ENCODE data around the gene NCDN. TPM values are rescaled to one million over a fixed set of nuclear protein-coding genes. Genes with fewer than 3 reads are reported as not detected.

The NCDN gene
- total RNA-seq, 1 donor from 2014 or later, result 21.6 TPM

DNA sequence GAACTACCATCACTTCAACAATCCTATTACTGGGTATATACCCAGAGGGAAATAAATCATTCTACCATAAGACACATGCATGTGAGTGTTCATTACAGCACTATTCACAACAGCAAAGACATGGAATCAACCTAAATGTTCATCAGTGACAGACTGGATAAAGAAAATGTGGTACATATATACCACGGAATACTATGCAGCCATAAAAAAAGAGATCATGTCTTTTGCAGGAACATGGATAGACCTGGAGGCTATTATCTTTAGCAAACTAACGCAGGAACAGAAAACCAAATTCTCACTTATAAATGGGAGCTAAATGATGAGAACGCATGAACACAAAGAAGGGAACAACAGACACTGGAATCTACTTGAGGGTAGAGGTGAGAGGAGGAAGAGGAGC, 39.4 kb upstream of the NCDN start:
- no peaks in the 10 kb centered on the region for H3K4me1 Mint-ChIP-seq (ENCODE audit: unreplicated experiment)
- TF ChIP-seq, protein P1, sequence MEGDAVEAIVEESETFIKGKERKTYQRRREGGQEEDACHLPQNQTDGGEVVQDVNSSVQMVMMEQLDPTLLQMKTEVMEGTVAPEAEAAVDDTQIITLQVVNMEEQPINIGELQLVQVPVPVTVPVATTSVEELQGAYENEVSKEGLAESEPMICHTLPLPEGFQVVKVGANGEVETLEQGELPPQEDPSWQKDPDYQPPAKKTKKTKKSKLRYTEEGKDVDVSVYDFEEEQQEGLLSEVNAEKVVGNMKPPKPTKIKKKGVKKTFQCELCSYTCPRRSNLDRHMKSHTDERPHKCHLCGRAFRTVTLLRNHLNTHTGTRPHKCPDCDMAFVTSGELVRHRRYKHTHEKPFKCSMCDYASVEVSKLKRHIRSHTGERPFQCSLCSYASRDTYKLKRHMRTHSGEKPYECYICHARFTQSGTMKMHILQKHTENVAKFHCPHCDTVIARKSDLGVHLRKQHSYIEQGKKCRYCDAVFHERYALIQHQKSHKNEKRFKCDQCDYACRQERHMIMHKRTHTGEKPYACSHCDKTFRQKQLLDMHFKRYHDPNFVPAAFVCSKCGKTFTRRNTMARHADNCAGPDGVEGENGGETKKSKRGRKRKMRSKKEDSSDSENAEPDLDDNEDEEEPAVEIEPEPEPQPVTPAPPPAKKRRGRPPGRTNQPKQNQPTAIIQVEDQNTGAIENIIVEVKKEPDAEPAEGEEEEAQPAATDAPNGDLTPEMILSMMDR (IDR thresholded peaks at IDR 0.05; ENCODE audit: unreplicated experiment), result no peak
- H3K27me3 Mint-ChIP-seq (ENCODE audit: unreplicated experiment), result no peaks in the 10 kb centered on the region
- H3K9me3 Mint-ChIP-seq (ENCODE audit: unreplicated experiment), result no peaks in the 10 kb centered on the region
- DNase-seq (ENCODE audit: low spot score), result no peak
- H3K27ac Mint-ChIP-seq (ENCODE audit: unreplicated experiment), result no peak overlapping the region
- H3K4me3 Mint-ChIP-seq (ENCODE audit: unreplicated experiment), result no peak overlapping the region
- peaks cover 11% of the 10 kb centered on the region for H3K36me3 Mint-ChIP-seq (ENCODE audit: low read depth, unreplicated experiment)

DNA sequence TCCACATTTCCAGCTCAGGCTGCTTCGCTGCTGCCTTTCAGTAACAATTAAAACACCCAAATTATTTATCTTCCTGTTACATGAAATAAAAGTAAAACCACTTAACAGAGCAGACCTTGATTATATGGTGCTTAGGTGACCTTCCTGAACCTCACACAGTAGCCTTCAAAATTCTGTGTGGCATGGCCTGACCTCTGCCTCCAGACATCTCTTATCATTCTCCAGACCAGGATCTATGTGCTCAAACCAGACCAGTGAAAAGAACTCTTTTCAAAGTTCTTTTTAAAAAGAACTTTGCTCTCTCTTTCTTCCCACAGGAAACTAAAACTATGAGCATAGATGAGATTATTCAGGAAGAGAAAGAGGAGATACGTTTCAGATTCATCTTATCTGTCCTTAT, 38.2 kb upstream of the NCDN start:
- H3K27ac Mint-ChIP-seq (ENCODE audit: unreplicated experiment), result no peak overlapping the region
- TF ChIP-seq, protein P1 (IDR thresholded peaks at IDR 0.05; ENCODE audit: unreplicated experiment), result no peak
- no peaks in the 10 kb centered on the region for H3K27me3 Mint-ChIP-seq (ENCODE audit: unreplicated experiment)
- no peaks in the 10 kb centered on the region for H3K4me1 Mint-ChIP-seq (ENCODE audit: unreplicated experiment)
- H3K36me3 Mint-ChIP-seq (ENCODE audit: low read depth, unreplicated experiment), result peaks cover 14% of the 10 kb centered on the region
- no peak for DNase-seq (ENCODE audit: low spot score)
- no peak overlapping the region for H3K4me3 Mint-ChIP-seq (ENCODE audit: unreplicated experiment)
- no peaks in the 10 kb centered on the region for H3K9me3 Mint-ChIP-seq (ENCODE audit: unreplicated experiment)

DNA sequence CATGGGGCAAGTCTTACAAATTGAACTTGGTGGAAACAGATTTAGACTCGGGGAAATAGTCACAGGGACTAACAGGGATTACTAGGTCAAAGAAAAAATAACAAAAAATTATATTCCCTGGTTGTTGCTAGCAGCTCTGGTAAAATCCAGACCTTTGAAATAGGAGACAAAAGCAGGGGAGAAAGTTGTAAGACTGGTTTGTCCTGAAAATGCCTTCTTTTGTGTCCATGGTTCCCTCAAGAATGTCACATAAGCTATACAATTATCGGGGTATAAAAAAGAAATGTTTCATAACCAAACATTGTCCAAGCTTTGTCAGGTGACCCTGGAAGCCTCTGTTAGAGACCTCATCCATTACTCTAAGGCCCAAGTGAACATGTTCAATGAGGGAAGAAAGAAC, 33.5 kb upstream of the NCDN start:
- no peak overlapping the region for H3K27ac Mint-ChIP-seq (ENCODE audit: unreplicated experiment)

DNA sequence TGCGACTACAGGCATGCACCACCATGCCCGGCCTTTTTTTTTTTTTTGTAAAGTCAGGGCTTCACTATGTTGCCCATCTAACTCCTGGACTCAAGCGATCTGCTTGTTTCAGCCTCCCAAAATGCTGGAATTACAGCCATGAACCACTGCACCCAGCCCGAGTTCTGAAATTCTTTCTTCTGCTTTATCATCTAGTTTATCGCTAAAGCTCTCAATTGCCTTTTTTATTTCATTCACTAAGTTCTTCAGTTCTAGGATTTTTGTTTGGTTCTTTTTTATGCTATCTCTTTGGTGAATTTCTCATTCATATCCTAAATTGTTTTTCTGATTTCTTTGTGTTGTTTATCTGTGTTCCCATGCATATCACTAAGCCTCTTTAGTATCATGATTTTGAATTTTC, 27.4 kb upstream of the NCDN start:
- no peak for DNase-seq (ENCODE audit: low spot score)
- peaks cover 5% of the 10 kb centered on the region for H3K4me1 Mint-ChIP-seq (ENCODE audit: unreplicated experiment)
- H3K4me3 Mint-ChIP-seq (ENCODE audit: unreplicated experiment), result peak overlapping the region; percentile 22
- no peaks in the 10 kb centered on the region for H3K9me3 Mint-ChIP-seq (ENCODE audit: unreplicated experiment)
- H3K27me3 Mint-ChIP-seq (ENCODE audit: unreplicated experiment), result no peaks in the 10 kb centered on the region
- TF ChIP-seq, protein P1 (IDR thresholded peaks at IDR 0.05; ENCODE audit: unreplicated experiment), result no peak
- peaks cover 29% of the 10 kb centered on the region for H3K36me3 Mint-ChIP-seq (ENCODE audit: low read depth, unreplicated experiment)
- no peak overlapping the region for H3K27ac Mint-ChIP-seq (ENCODE audit: unreplicated experiment)

More for the DNA sequence above, 33.5 kb upstream of the NCDN start:
- Mint-ChIP-seq H3K4me3 (ENCODE audit: unreplicated experiment) (no peak overlapping the region), H3K4me1 (ENCODE audit: unreplicated experiment) (no peaks in the 10 kb centered on the region), H3K27me3 (ENCODE audit: unreplicated experiment) (no peaks in the 10 kb centered on the region), H3K36me3 (ENCODE audit: low read depth, unreplicated experiment) (peaks cover 18% of the 10 kb centered on the region), H3K9me3 (ENCODE audit: unreplicated experiment) (no peaks in the 10 kb centered on the region)
- TF ChIP-seq, protein P1 (IDR thresholded peaks at IDR 0.05; ENCODE audit: unreplicated experiment), result no peak
- DNase-seq (ENCODE audit: low spot score), result no peak

DNA sequence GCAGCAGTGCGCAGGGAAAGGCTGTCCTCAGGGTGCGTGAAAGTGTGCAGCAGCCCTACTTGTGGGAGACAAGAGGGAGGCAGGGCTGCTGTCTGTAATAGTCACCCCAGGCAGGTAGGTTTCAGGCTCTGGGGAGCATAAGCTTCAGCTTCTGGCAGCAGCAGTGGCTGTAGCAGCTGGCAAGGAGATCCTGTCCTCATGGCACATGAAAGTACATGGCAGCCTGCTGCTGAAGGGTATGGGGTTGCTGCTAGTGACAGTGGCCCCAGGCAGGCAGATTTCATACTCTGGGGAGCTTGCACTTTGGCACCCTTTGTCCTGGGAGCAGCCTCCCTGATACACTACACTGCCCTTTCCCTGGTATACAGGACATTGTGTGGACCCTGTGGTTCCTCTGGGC, 26.7 kb upstream of the NCDN start:
- TF ChIP-seq, protein P1 (IDR thresholded peaks at IDR 0.05; ENCODE audit: unreplicated experiment), result no peak
- Mint-ChIP-seq H3K27ac (ENCODE audit: unreplicated experiment) (no peak overlapping the region), H3K4me3 (ENCODE audit: unreplicated experiment) (no peak overlapping the region), H3K36me3 (ENCODE audit: low read depth, unreplicated experiment) (peaks cover 29% of the 10 kb centered on the region), H3K9me3 (ENCODE audit: unreplicated experiment) (no peaks in the 10 kb centered on the region), H3K27me3 (ENCODE audit: unreplicated experiment) (no peaks in the 10 kb centered on the region), H3K4me1 (ENCODE audit: unreplicated experiment) (peaks cover 5% of the 10 kb centered on the region)
- DNase-seq (ENCODE audit: low spot score), result no peak

Data from endothelial cell (in vitro differentiated cells).